Kidney capillary endothelial cell (primary cell): ENCODE data around the gene FREY1.
A peak's percentile ranks its signal among the peaks of the same experiment; 100 is the strongest.

ENCODE experiments used
- DNase-seq: peaks from one replicate; pipeline ENCODE4 v3.0.0-alpha.2; 2018; ENCODE audit warnings: low spot score

FREY1 gene

DNA sequence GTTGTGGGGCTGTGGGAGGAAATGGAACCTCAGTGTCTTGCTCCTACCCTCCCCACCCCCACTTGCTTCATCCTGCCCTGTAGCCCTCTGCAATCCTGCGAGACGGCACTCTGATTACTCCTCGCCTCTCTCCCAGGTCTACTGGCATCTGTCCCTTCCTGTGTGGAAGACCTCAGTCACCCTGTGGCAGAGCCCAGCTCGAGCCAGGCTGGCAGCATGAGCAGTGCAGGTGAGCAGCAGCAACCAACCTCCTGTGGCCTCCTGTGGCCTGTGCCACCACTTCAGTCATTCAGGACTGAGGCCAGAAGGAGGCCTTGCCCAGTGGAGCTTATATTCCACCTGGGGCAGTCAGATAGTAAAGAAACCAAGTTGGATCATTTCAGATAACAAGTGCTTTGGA lies 36.4 kb downstream of the FREY1 start:
- DNase-seq, result no peak

DNA sequence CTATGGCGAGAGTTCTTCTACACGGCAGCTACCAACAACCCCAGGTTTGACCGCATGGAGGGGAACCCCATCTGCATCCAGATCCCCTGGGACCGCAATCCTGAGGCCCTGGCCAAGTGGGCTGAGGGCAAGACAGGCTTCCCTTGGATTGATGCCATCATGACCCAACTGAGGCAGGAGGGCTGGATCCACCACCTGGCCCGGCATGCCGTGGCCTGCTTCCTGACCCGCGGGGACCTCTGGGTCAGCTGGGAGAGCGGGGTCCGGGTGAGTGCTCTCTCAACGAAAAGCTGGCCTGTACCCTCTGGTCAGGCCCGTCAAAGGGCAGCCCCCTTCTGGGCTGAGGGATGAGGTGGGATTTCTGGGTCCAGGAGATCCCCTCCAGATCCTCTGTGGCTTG lies 37.5 kb downstream of the FREY1 start:
- DNase-seq, result no peak

GRCh38 chr11:45864041-45864440 lies 43.0 kb downstream of the FREY1 start:
- DNase-seq, result no peak

DNA sequence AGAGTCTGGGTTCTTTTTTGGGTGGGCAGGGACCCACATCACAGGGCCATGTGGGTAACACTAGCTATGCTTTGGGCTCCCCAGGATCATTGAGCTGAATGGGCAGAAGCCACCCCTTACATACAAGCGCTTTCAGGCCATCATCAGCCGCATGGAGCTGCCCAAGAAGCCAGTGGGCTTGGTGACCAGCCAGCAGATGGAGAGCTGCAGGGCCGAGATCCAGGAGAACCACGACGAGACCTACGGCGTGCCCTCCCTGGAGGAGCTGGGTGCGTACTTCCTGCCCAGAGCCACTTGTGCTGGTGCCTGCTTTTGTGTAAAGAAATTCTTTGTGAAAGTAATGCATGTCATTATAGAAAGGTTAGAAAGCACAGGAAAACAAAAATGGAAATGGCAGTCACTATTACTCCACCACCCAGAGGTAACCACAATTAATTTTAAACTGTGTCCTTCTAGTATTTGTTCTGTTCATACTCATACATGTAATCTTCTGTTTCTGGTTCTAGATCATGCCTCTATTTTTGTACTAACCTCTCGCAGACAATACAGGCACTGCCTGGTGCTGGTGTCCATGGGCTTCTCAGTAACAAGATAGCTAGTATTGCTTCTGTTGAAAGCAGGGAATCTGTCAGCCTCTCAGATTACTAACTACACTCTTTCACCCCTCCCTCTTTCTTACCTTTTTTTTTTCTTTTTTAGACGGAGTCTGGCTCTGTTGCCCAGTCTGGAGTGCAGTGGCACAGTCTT lies 46.1 kb downstream of the FREY1 start:
- DNase-seq, result no peak

DNA sequence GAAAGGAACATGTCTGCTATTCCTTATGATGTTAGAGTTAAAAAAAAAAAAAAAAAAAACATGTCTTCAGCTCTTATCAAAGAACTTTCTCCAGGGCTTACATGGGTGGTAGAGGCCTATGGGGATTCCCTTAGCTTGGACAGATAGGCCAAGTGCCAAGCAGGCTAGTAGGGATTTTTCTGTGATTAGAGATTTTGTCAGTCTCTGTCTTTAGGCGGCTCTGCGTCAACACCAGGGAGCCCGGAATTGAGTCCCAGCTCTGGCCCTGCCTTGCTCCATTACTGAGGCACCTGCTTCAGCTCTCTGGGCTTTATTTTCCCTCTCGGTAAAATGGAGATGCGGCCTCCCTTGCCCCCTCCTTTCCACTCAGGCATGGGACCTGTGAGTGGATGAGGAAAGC lies 46.7 kb downstream of the FREY1 start:
- DNase-seq, result no peak

DNA sequence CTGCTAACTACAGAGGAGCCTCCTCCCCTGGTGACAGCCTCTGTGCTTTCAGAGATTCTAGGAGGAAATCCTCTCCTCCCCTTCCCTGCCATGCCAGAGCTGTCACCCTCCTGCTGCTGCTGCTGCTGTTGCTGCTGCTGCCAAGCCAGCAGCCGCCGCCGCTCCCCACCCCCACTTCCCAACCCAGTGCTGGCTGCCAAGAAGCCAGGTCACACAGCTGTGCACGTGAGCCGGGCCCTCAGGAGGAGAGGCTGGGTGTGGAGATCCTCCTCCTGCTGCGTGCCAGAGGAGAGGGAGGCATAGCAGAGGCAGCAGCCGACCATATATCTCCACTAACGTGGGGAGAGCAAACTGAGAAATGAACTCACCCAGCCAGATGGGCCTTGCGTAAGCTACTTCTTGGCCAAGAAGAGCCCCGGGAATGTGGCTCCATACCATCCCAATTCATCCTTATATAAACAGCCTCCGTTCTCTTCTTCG lies 47.4 kb downstream of the FREY1 start:
- peak; percentile 72 for DNase-seq

DNA sequence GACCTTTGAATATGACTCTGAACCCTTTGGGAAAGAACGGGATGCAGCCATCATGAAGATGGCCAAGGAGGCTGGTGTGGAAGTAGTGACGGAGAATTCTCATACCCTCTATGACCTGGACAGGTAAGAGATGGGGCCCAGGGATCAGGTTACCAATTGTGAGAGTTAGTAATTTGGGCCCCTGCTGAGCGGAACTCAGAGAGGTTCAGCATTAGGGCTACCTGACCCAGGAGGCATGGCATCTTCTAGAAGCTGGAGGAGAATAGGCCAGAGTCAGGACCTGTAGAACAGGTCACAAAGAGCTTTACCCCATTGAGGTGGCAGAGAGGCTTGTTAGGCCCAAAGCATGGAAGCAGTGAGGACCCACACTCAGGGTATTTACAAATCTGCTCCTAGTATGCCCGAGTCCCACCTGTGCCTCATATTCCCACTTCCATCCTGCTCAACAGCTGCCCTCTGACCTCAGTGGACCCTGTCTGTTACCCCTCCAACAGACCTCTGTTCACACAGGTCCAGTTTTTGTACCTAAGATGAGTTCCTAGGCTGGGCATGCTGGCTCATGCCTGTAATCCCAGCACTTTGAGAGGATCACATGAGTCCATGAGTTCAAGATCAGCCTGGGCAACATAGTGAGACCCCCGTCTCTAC lies 48.2 kb downstream of the FREY1 start:
- no peak for DNase-seq

DNA sequence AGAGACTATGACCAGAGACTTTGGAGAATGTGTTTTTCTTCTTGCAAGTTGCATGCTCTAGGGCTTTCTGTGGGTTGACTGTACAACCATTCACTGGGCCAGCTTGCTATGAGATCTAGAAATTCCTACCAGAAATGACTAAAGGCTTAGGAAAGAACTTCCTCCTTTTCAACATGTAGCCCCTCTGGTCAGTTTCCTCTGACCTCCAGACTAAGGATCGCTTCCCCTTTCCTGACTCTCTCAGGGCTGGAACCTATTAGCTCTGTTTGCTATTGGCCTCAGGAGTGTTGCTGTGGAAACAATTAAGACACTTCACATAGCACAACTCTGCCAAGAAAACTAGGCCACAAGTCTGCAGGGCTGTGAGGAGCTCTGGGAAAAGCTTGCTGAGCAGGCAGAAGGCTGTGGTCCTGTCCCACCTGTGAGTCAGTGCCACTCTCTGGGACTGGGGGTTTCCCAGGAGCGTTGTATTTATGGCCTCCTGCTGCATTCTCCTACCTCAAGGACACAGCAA lies 49.1 kb downstream of the FREY1 start:
- peak; percentile 75 for DNase-seq
